Karpas-422 (cell line): ENCODE results near the gene ZNF599. TPM values are rescaled to one million over a fixed set of nuclear protein-coding genes. Genes with fewer than 3 reads are reported as not detected.

ENCODE experiments used
- DNase-seq: peaks from one replicate; pipeline ENCODE4 v3.0.0-alpha.2; 2015
- H2AFZ ChIP-seq: fragments of 200-600 bp; sonication (generic); 2 replicates; pipeline ENCODE4 v1.6.1; 2014; ENCODE audit warnings: antibody characterized with exemption, low read length, mixed read lengths
- H3K27ac ChIP-seq: fragments of 200-600 bp; sonication (generic); 2 replicates; pipeline ENCODE4 v1.5.1; 2014; ENCODE audit warnings: mild to moderate bottlenecking, low read length, moderate library complexity
- H3K27me3 ChIP-seq: fragments of 200-600 bp; sonication (generic); 2 replicates; pipeline ENCODE4 v1.6.1; 2014; ENCODE audit warnings: low read length, mixed read lengths
- H3K36me3 ChIP-seq: fragments of 200-600 bp; sonication (generic); 2 replicates; pipeline ENCODE4 v1.6.1; 2014; ENCODE audit warnings: low read length, mixed read lengths; ENCODE audit not compliant: insufficient read depth
- H3K4me1 ChIP-seq: fragments of 200-600 bp; sonication (generic); 2 replicates; pipeline ENCODE4 v1.6.1; 2014; ENCODE audit warnings: mild to moderate bottlenecking, low read length, mixed read lengths
- H3K4me2 ChIP-seq: fragments of 200-600 bp; sonication (generic); 2 replicates; pipeline ENCODE4 v1.6.1; 2014; ENCODE audit warnings: low read length, low read depth, mild to moderate bottlenecking; ENCODE audit not compliant: poor library complexity, severe bottlenecking
- H3K4me3 ChIP-seq: fragments of 200-600 bp; sonication (generic); 2 replicates; pipeline ENCODE4 v1.5.1; 2014; ENCODE audit warnings: mild to moderate bottlenecking, antibody characterized with exemption, low read length, mixed read lengths
- H3K79me2 ChIP-seq: fragments of 200-600 bp; sonication (generic); 2 replicates; pipeline ENCODE4 v1.6.1; 2014; ENCODE audit warnings: mild to moderate bottlenecking, low read length, mixed read lengths
- H3K9ac ChIP-seq: fragments of 200-600 bp; sonication (generic); 2 replicates; pipeline ENCODE4 v1.6.0; 2014; ENCODE audit warnings: low read length
- H3K9me2 ChIP-seq: fragments of 200-600 bp; sonication (generic), shearing (Covaris generic); replicated peaks from 2 replicates; pipeline ENCODE4 v1.6.0; 2014; ENCODE audit warnings: mild to moderate bottlenecking, low read length, moderate library complexity; ENCODE audit not compliant: insufficient read depth
- H3K9me3 ChIP-seq: fragments of 300-700, 200-600 bp; sonication (generic); 2 replicates; pipeline ENCODE4 v1.6.1; 2014; ENCODE audit warnings: low read length, mixed read lengths
- H4K20me1 ChIP-seq: fragments of 200-600 bp; sonication (generic); 2 replicates; pipeline ENCODE4 v1.6.1; 2014; ENCODE audit warnings: mild to moderate bottlenecking, antibody characterized with exemption, low read length, low read depth; ENCODE audit not compliant: insufficient read depth
- total RNA-seq: library from RNA; depleted of rRNA; stranded (reverse); fragments of >200 nt; shearing (Covaris generic); gene quantifications from 2 replicates; pipeline ENCODE4 v1.2.3, GENCODE V29; 2014; ENCODE audit warnings: low replicate concordance

The ZNF599 gene
- total RNA-seq, 1 experiment from 2014 or later, result 4.1 TPM

DNA sequence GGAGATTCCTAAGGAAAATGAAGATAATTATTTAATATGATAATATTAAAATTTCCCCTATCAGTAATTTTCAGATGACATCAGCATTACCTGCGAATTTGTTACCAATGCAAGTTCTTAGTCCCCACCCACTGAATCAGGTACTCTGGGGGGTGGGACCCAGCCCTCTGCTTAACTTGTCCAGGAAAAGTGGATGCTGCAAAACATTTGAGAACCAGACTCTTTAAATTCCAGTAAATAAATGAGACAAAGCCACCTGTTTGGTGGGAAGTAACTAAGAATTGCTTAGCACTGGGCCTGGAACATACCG is 495 bp upstream of the ZNF599 start:
- Histone ChIP-seq H3K36me3 (no peaks in the 10 kb centered on the region; the same call in 1 of the 2 replicates), H3K4me2 (peak overlapping the region; percentile 74), H3K9me3 (peaks cover 15% of the 10 kb centered on the region; the same call in 1 of the 2 replicates), H3K4me1 (peaks cover 9% of the 10 kb centered on the region), H3K9me2 (no peaks in the 10 kb centered on the region), H3K27ac (no peak overlapping the region), H4K20me1 (no peaks in the 10 kb centered on the region), H3K4me3 (peak overlapping the region; percentile 73), H3K9ac (no peak overlapping the region), H3K79me2 (no peaks in the 10 kb centered on the region), H3K27me3 (no peaks in the 10 kb centered on the region), H2AFZ (peak overlapping the region; percentile 91; the same call in 1 of the 2 replicates)
- no peak for DNase-seq

DNA sequence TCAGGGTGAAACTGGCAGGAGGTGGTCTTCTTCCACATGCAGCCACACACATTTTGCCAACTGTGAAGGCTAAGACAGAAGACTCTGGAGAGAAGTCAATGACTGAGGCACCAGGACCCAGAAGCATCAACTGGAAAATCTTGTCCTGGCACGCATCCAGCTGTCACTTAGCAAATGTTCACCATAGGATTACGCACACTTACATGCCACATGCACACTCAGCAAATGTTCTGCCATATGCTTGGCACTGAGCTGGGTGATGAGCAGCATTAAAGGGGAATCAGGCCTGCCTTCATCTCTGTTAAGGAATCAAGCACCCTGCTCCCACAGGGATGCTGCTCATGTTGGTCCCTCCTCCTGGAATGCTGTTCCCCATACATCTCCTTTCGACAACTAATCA is 5.1 kb downstream of the ZNF599 start:
- H3K4me1 ChIP-seq, result peaks cover 9% of the 10 kb centered on the region
- no peak overlapping the region for H3K4me2 ChIP-seq
- H3K27ac ChIP-seq, result no peak overlapping the region
- H3K4me3 ChIP-seq, result no peak overlapping the region
- no peaks in the 10 kb centered on the region for H3K79me2 ChIP-seq
- H3K9me2 ChIP-seq, result no peaks in the 10 kb centered on the region
- no peak overlapping the region for H3K9ac ChIP-seq
- peaks cover 8% of the 10 kb centered on the region for H3K9me3 ChIP-seq
- H2AFZ ChIP-seq, result no peak overlapping the region
- peaks cover 12% of the 10 kb centered on the region for H3K36me3 ChIP-seq
- H4K20me1 ChIP-seq, result no peaks in the 10 kb centered on the region
- DNase-seq, result no peak
- H3K27me3 ChIP-seq, result no peaks in the 10 kb centered on the region

DNA sequence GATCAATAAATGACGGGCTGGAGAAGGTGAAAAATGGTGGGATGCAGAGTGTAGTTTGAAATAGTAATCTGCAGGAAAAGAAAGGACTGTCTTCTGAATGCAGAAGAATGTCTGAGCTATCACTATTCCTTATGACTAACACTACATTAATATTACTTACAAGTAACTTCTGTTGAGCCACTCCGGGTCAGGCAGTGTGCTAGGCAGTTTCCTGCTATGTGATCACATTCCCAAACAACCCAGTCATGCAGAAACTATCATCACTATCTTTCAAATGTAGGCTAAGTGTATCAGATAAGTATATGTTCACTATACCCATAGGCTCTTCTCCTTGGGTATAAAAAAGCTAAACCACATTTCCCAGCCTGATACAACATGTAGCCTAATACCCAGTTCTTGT is 6.6 kb downstream of the ZNF599 start:
- H3K4me1 ChIP-seq, result no peaks in the 10 kb centered on the region
- H3K9ac ChIP-seq, result no peak overlapping the region
- H3K9me3 ChIP-seq, result peaks cover 16% of the 10 kb centered on the region
- DNase-seq, result no peak
- H3K27ac ChIP-seq, result no peak overlapping the region
- no peaks in the 10 kb centered on the region for H4K20me1 ChIP-seq
- no peaks in the 10 kb centered on the region for H3K27me3 ChIP-seq
- H3K79me2 ChIP-seq, result no peaks in the 10 kb centered on the region
- H2AFZ ChIP-seq, result no peak overlapping the region
- peaks cover 14% of the 10 kb centered on the region for H3K36me3 ChIP-seq
- H3K9me2 ChIP-seq, result no peaks in the 10 kb centered on the region
- H3K4me2 ChIP-seq, result no peak overlapping the region
- no peak overlapping the region for H3K4me3 ChIP-seq

DNA sequence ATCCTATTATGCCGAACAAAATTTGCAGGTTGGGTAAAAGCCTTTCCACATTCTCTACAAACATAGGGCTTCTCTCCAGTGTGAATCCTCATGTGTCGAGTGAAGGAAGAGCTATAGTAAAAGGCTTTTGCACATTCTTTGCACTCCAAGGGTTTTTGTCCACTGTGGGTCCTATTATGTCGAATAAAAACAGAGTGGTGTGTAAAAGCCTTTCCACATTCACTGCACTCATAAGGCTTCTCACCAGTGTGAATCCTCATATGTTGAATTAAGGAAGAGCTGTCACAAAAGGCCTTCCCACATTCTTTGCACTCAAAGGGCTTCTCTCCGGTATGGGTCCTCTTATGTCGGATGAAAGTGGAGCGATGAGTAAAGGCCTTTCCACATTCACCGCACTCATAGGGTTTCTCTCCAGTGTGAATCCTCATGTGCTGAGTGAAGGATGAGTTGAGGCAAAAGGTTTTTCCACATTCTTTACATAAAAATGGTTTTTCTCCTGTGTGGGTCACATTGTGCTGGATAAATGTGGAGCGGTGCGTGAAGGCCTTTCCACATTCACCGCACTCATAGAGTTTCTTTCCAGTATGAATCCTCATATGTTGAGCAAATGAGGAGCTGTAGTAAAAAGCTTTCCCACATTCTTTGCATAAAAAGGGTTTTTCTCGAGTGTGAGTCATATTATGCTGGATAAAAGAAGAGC is 13.6 kb downstream of the ZNF599 start:
- H4K20me1 ChIP-seq, result no peaks in the 10 kb centered on the region
- no peaks in the 10 kb centered on the region for H3K27me3 ChIP-seq
- no peak for DNase-seq
- H3K79me2 ChIP-seq, result no peaks in the 10 kb centered on the region
- no peaks in the 10 kb centered on the region for H3K9me2 ChIP-seq
- H3K9me3 ChIP-seq, result peaks cover 75% of the 10 kb centered on the region
- H3K27ac ChIP-seq, result no peak overlapping the region
- H3K4me2 ChIP-seq, result no peak overlapping the region
- no peak overlapping the region for H3K9ac ChIP-seq
- H3K36me3 ChIP-seq, result 0 out of 2 replicates have a peak, but pooled peaks cover 2% of the 10 kb centered on the region
- H3K4me3 ChIP-seq, result no peak overlapping the region
- no peak overlapping the region for H2AFZ ChIP-seq
- H3K4me1 ChIP-seq, result no peaks in the 10 kb centered on the region

DNA sequence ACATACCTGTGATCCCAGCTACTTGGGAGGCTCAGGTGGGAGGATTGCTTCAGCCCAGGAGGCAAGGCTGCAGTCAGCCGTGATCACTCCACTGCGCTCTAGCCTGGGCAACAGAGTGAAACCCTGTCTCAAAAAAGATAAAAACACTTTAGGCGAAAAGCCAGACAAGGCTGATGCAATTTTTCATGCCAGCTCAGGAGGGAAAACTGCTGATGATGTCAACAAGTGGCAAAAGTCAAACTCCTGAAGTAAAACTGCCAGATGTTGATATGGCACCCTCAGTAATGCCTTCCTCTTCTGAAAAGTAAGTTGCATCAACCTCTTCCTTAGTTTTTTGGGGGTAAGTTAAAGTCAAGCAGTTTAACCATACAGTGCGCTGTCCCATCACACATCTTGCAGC is 15.6 kb downstream of the ZNF599 start:
- H3K4me1 ChIP-seq, result no peaks in the 10 kb centered on the region
- no peak for DNase-seq
- no peaks in the 10 kb centered on the region for H3K9me2 ChIP-seq
- H3K36me3 ChIP-seq, result 0 out of 2 replicates have a peak, but pooled peaks cover 2% of the 10 kb centered on the region
- H3K4me3 ChIP-seq, result no peak overlapping the region
- H3K4me2 ChIP-seq, result no peak overlapping the region
- H3K9ac ChIP-seq, result no peak overlapping the region
- H3K9me3 ChIP-seq, result peaks cover 79% of the 10 kb centered on the region
- no peaks in the 10 kb centered on the region for H3K27me3 ChIP-seq
- H3K79me2 ChIP-seq, result no peaks in the 10 kb centered on the region
- no peak overlapping the region for H2AFZ ChIP-seq
- no peaks in the 10 kb centered on the region for H4K20me1 ChIP-seq
- H3K27ac ChIP-seq, result no peak overlapping the region

DNA sequence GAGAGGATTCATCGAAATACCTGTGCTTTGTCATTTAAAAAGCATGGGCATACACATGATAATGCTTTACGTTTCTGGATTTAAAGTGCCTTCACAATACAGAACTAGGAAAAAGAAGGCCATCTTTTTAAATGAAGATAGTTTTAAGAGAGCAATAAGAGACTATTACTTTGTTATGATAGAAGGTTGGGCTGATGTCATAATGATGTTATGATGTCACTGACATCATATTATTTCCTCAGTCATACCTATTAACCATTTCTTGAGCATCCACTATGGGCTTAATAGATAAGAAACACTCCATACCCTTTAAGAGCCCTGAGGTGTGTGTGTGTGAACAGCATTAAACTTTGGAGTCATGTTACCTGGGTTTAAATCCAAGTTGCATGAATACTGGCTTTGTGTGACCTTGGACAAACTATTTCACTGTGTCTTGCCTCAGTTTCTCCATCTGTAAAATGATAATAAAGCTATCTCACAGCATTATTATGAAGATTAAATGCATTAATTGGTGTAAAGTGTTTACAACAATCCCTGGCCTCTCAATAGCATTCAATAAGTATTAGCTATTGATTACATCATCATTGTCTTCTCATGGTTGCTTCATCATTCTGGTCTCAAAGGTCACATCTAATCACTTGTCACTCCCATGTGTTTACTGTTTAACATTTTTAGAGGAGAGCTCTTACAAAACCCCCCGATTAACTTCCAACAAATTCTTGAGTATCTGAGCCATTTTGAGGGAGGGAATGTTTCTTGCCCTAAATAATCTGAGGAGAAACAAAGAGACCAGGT is 27.9 kb downstream of the ZNF599 start:
- Histone ChIP-seq H4K20me1 (no peaks in the 10 kb centered on the region), H3K9ac (no peak overlapping the region), H3K4me2 (no peak overlapping the region), H3K27me3 (no peaks in the 10 kb centered on the region), H3K36me3 (peaks cover 7% of the 10 kb centered on the region), H3K9me3 (peaks cover 14% of the 10 kb centered on the region), H2AFZ (no peak overlapping the region), H3K27ac (no peak overlapping the region), H3K4me1 (no peaks in the 10 kb centered on the region), H3K4me3 (no peak overlapping the region), H3K9me2 (no peaks in the 10 kb centered on the region), H3K79me2 (no peaks in the 10 kb centered on the region)
- DNase-seq, result no peak

DNA sequence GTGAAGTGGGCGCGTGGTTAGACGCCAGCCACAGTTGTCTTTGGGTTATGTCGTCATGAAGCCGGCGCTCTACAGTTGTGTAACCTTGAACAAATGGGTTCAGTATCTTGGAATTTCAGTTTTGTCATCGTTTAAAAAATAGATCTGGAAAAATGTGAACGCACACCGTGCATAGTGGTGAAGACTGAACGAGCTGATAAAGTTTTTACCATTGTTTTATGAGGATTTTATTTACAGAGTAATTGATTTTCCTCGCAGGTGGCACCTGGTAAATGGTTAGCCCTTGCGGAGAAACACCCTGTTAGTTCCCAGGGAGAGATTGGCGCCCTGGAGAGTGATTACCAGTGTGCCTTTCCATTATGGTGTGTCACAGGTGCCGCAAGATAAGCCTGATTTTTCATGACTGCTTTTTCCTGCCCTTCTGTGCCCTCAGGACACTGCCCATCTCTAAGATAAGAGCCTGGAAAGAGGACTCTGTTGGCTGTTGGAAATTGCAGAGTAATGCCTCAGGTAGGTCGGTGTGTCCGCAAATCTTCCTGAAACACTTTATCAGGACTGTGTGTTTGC is 38.4 kb downstream of the ZNF599 start:
- Histone ChIP-seq H3K79me2 (peaks cover 5% of the 10 kb centered on the region; the same call in 1 of the 2 replicates), H3K9me2 (no peaks in the 10 kb centered on the region), H3K36me3 (peaks cover 33% of the 10 kb centered on the region), H3K9ac (peak overlapping the region; percentile 83), H3K4me2 (peak overlapping the region; percentile 96), H3K27ac (no peak overlapping the region), H3K27me3 (no peaks in the 10 kb centered on the region), H2AFZ (peak overlapping the region; percentile 98), H3K9me3 (peaks cover 15% of the 10 kb centered on the region; the same call in 1 of the 2 replicates), H3K4me1 (peaks cover 16% of the 10 kb centered on the region), H4K20me1 (no peaks in the 10 kb centered on the region), H3K4me3 (peak overlapping the region; percentile 85)
- DNase-seq, result no peak
